ENCODE data around the gene PRRT4. TPM values are rescaled to one million over a fixed set of nuclear protein-coding genes. Genes with fewer than 3 reads are reported as not detected.

Gene PRRT4
- total RNA-seq, 4 donors from 2014 or later: 0.42 to 1.8 (median 0.78) TPM; not detected in 1

- Histone ChIP-seq H3K36me3 (peaks cover 78 to 100% (median 95%) of the 10 kb centered on the region in 4 donors), H3K27me3 (no peaks in the 10 kb centered on the region), H3K4me1 (no peaks in the 10 kb centered on the region), H3K9me3 (no peaks in the 10 kb centered on the region), H3K4me3 (no peak overlapping the region), H3K27ac (replicated peaks in 1 of 4) (no peak overlapping the region)
- TF ChIP-seq EP300 (IDR thresholded peaks at IDR 0.05) (no peak), POLR2A (IDR thresholded peaks at IDR 0.05; ENCODE audit: low read depth) (no peak), POLR2AphosphoS5 (IDR thresholded peaks at IDR 0.05) (no peak)
- TF ChIP-seq, protein P1, sequence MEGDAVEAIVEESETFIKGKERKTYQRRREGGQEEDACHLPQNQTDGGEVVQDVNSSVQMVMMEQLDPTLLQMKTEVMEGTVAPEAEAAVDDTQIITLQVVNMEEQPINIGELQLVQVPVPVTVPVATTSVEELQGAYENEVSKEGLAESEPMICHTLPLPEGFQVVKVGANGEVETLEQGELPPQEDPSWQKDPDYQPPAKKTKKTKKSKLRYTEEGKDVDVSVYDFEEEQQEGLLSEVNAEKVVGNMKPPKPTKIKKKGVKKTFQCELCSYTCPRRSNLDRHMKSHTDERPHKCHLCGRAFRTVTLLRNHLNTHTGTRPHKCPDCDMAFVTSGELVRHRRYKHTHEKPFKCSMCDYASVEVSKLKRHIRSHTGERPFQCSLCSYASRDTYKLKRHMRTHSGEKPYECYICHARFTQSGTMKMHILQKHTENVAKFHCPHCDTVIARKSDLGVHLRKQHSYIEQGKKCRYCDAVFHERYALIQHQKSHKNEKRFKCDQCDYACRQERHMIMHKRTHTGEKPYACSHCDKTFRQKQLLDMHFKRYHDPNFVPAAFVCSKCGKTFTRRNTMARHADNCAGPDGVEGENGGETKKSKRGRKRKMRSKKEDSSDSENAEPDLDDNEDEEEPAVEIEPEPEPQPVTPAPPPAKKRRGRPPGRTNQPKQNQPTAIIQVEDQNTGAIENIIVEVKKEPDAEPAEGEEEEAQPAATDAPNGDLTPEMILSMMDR (IDR thresholded peaks at IDR 0.05): no peak
- intact Hi-C loops (cut with DNase I): no loop called here
- no peak for DNase-seq (ENCODE audit: extremely low spot score)
- WGBS: 97% methylated on average over 3 of the region's 3 CpGs
Measured at GRCh38 chr7:128311013-128311412, 50.5 kb downstream of the PRRT4 start.

DNA sequence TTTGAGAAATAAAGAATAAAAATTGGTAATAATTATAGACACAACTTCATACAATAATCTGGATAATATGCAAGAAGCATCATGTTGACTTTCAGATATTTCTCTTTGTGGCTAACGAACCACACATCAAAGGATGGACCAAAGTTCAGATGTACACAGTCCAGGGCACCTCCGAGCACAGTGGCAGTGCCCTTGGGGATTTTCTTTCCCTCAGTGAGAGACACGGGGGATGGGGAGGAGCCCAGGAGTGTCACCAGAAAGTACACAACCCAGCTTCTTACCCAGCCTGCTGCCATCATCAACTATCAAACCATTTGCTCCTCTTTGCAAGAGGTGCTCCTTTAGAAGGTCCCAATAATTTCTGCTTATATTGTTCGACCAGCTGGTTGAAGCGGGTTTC, 51.0 kb downstream of the PRRT4 start:
- H3K4me3 ChIP-seq: no peak overlapping the region

GRCh38 chr7:128309976-128310375, 51.5 kb downstream of the PRRT4 start:
- intact Hi-C loops (cut with DNase I): no loop called here
- Histone ChIP-seq H3K4me3 (no peak overlapping the region), H3K9me3 (no peaks in the 10 kb centered on the region), H3K27me3 (no peaks in the 10 kb centered on the region), H3K4me1 (no peaks in the 10 kb centered on the region), H3K36me3 (peaks cover 70 to 100% (median 93%) of the 10 kb centered on the region in 4 donors), H3K27ac (replicated peaks in 1 of 4) (no peak overlapping the region)
- 88% methylated on average over 5 of the region's 5 CpGs for WGBS
- no peak for DNase-seq (ENCODE audit: extremely low spot score)
- no peak for TF ChIP-seq EP300 (IDR thresholded peaks at IDR 0.05)
- TF ChIP-seq, protein P1 (IDR thresholded peaks at IDR 0.05): no peak
- TF ChIP-seq POLR2A (IDR thresholded peaks at IDR 0.05; ENCODE audit: low read depth): no peak
- no peak for TF ChIP-seq POLR2AphosphoS5 (IDR thresholded peaks at IDR 0.05)

More for the DNA sequence above, 51.0 kb downstream of the PRRT4 start:
- 88% methylated on average over 5 of the region's 5 CpGs for WGBS
- no peak for DNase-seq (ENCODE audit: extremely low spot score)
- no peaks in the 10 kb centered on the region for H3K9me3 ChIP-seq
- intact Hi-C loops (cut with DNase I): no loop called here
- peaks cover 74 to 100% (median 95%) of the 10 kb centered on the region in 4 donors for H3K36me3 ChIP-seq
- H3K27me3 ChIP-seq: no peaks in the 10 kb centered on the region
- no peaks in the 10 kb centered on the region for H3K4me1 ChIP-seq
- no peak for TF ChIP-seq POLR2AphosphoS5 (IDR thresholded peaks at IDR 0.05)
- TF ChIP-seq EP300 (IDR thresholded peaks at IDR 0.05): no peak
- TF ChIP-seq POLR2A (IDR thresholded peaks at IDR 0.05; ENCODE audit: low read depth): no peak
- TF ChIP-seq, protein P1 (IDR thresholded peaks at IDR 0.05): no peak
- no peak overlapping the region for H3K27ac ChIP-seq (replicated peaks in 1 of 4)

- Histone ChIP-seq H3K36me3 (peaks cover 62 to 98% (median 89%) of the 10 kb centered on the region in 4 donors), H3K4me1 (no peaks in the 10 kb centered on the region), H3K4me3 (no peak overlapping the region), H3K9me3 (no peaks in the 10 kb centered on the region), H3K27me3 (no peaks in the 10 kb centered on the region), H3K27ac (replicated peaks in 1 of 4) (no peak overlapping the region)
- no peak for DNase-seq (ENCODE audit: extremely low spot score)
- intact Hi-C loops (cut with DNase I): no loop called here
- no peak for TF ChIP-seq POLR2AphosphoS5 (IDR thresholded peaks at IDR 0.05)
- TF ChIP-seq EP300 (IDR thresholded peaks at IDR 0.05): no peak
- TF ChIP-seq POLR2A (IDR thresholded peaks at IDR 0.05; ENCODE audit: low read depth): no peak
- TF ChIP-seq, protein P1 (IDR thresholded peaks at IDR 0.05): no peak
- 96% methylated on average over 6 of the region's 6 CpGs for WGBS
Measured at GRCh38 chr7:128309124-128309523, 52.4 kb downstream of the PRRT4 start.

- H3K36me3 ChIP-seq: peaks cover 43 to 95% (median 78%) of the 10 kb centered on the region in 4 donors
- no peaks in the 10 kb centered on the region for H3K27me3 ChIP-seq
- intact Hi-C loops (cut with DNase I): no loop called here
- no peak overlapping the region for H3K4me3 ChIP-seq
- no peak overlapping the region for H3K27ac ChIP-seq (replicated peaks in 1 of 4)
- H3K4me1 ChIP-seq: no peaks in the 10 kb centered on the region
- no peak for DNase-seq (ENCODE audit: extremely low spot score)
- TF ChIP-seq EP300 (IDR thresholded peaks at IDR 0.05) (no peak), POLR2A (IDR thresholded peaks at IDR 0.05; ENCODE audit: low read depth) (no peak), POLR2AphosphoS5 (IDR thresholded peaks at IDR 0.05) (no peak)
- TF ChIP-seq, protein P1 (IDR thresholded peaks at IDR 0.05): no peak
- H3K9me3 ChIP-seq: no peaks in the 10 kb centered on the region
- 75% methylated on average over 2 of the region's 2 CpGs for WGBS
Measured at GRCh38 chr7:128307061-128307460, 54.4 kb downstream of the PRRT4 start.
